Amniotic epithelial cell (primary cell): ENCODE measurements around the gene CHD5.

ENCODE experiments used
- DNase-seq: peaks from one replicate; pipeline ENCODE4 v3.0.0-alpha.2; 2010; ENCODE audit warnings: low read depth

CHD5 gene

DNA sequence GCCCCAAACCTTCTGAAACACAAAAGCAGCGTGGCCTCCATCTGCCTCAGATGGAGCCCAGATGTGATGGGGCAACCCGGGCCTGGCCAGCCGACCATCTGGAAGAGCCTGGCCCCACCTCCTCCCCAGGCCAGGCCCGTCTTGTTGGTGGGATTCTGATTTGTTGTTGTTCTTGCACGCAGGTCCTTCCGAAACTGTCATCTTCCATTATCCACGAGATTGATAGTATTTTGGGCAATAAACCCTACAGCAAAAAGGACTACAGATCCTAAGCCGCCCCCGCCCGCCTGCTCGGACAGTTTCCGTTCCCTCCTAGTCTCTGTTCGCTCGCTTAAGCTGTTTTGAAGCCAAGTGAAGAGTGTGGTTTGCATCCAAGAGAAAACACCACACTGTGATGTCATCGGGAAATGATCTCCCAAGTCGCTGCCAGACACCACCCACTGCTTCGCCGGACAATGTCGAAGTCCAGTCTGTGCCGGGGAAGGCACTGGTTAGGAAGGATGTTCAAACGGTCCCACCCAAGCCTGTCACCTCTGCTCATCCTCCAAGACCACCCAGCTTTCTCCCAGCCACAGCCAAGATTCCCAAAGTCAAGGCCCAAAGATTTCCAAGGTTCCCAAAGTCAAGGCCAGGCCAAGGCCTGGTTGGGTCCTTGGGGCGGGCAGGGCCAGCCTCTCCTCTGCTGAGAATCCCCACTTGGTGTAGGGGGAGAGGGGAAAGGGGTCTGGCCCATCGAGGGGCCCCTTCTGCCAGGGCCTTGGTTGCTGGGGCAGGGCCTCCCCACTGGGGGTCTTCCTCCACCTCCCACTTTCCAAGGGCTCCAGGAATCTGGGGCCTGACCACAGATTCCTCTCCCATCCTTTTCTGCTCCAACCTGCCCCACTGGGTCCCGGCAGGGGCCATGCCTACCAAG lies 81.6 kb downstream of the CHD5 start:
- DNase-seq, result no peak

DNA sequence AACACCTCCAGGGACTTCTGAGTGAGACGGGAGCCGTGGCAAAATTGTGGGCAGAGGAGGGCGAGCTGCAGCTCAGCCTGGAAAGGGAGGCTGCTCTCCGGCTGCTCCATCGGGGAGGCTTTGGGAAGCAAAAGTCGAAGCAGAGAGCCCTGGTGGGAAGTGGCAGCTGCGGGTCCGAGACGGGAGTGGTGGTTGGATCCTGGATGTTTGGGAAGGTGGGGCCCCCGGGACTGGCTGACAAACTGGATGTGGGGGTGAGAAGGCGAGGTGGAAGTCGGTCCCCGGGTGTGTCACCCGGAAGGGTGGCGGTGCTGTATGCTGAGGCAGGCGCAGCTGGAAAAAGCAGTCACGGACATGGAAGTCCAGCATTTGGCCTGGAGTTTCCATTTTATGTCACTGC lies 82.3 kb downstream of the CHD5 start:
- no peak for DNase-seq

GRCh38 chr1:6097117-6097595 lies 83.0 kb downstream of the CHD5 start:
- DNase-seq, result no peak

GRCh38 chr1:6096243-6097116 lies 83.6 kb downstream of the CHD5 start:
- no peak for DNase-seq

- DNase-seq, result no peak
Measured at GRCh38 chr1:6095511-6096242, 84.4 kb downstream of the CHD5 start.

DNA sequence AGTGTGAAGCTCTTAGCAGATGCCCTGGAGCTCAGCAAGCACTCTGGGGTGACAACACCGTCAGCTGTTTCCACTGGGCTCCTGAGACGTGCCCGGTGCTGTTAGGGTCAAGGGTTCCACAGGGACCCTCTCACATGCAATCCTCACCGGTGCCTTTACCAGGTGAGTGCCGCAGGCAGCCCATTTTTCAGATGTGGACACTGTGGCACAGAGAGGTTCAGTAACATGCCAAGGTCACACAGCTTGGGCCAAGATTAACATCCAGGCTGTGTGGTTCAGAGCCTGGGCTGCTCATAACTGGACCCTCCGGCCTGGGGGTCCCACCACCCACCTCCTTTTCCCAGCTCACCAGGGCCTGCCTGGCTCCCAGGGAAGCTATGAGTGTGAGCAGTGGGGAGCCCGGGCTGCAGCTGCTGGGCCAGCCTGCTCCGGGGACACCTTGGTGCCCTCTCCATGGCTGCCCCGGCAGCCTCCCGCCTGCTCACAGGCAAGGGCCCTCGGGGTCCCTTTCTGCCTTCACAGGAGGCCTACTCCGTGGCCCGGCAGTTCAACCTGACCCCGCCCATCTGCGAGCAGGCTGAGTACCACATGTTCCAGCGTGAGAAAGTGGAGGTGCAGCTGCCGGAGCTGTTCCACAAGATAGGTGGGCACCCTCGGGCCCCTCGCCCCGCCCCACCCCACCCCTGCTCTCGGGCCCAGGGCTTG lies 85.2 kb downstream of the CHD5 start:
- no peak for DNase-seq

DNA sequence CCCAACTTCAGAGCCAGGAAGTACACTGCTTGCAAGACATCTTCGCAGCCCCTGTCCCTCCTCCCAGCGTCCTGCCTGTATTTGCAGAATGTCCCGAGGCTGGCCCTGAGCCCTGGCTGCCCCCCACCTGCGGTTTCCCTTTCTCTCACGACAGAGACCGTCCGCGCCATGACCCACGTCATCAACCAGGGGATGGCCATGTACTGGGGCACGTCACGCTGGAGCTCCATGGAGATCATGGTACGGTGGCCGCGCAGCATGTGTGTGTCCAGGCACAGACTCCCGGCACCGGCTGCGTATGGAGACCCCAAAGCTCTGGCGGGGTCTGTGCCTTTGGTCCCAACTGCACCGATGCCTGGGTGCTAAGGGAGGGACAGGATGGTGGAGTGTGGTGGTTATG lies 85.9 kb downstream of the CHD5 start:
- DNase-seq, result no peak

DNA sequence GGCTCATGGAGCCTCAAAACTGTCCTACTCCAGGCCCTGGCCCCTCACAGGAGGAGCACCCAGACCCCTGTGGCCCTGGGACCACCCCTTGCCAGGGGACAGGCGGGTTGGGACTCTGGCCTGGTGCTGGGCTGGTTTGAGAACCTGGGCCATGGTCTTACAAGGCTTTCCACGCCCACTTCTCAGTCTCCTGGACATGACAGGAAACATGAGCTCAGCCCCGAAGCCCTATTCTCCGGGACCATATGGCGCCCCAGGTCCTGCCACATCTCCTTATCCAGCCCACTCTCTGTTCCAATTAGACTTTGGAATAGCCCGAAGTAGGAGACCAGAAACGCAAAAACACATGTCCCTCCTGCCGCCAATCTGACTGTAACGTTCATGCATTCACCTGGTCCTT lies 86.5 kb downstream of the CHD5 start:
- no peak for DNase-seq

- DNase-seq, result peak; percentile 46
Measured at GRCh38 chr1:6093071-6093470, 87.0 kb downstream of the CHD5 start.

- no peak for DNase-seq
Measured at GRCh38 chr1:6092211-6092610, 87.9 kb downstream of the CHD5 start.

DNA sequence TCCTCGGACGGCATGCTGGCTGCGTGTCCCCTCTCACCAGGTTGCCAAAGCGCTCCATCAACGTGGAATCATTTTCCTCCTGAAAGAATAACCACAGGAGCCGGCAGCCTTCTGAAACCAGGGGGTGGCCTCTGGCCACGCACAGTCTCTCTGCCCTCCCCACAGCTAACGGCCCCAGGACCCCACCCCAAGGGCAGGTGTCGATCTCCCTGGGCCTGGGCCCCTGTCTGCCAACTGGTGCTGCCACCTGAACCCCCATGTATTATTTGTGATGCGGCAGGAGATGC lies 88.4 kb downstream of the CHD5 start:
- DNase-seq, result no peak

DNA sequence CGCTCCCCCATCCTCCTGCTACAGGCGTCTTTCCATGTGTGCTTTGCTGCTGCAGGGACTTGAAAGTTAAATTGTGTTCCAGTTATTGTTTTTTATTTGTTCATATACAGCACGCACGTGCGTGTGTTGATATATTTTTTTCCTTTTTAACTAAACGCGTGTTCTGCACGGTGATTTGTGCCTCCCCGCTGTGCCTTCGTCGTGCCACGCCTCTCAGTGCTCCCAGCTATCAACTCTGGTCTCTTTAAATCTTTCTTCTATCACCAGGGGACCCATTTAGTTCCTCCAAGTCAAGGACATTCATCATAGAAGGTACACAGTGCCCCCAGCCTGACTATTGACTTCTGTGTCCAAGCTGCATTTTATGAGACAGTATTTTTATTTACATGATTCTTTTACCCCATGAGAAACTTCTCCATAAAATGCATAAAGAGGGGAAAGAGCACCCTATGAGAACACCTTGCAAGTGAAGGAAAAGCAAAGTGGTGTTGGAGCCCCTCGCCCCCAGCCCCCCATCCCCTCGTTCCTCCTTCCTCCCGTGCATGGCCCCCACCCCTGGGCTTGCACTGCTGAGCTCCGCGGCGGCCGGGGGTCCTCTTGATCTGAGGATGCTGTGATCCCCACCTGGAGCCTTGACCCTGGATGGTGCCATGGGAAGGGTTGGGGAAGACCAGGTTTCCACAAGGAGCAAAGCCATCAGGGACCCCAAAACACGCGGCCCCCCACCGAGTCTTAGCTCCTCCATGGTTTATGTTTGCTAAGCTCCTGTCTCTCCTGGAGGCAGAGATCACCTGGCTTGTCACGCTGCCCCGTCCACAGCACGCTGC lies 88.9 kb downstream of the CHD5 start:
- no peak for DNase-seq

- DNase-seq, result no peak
Measured at GRCh38 chr1:6090288-6090687, 89.8 kb downstream of the CHD5 start.

DNA sequence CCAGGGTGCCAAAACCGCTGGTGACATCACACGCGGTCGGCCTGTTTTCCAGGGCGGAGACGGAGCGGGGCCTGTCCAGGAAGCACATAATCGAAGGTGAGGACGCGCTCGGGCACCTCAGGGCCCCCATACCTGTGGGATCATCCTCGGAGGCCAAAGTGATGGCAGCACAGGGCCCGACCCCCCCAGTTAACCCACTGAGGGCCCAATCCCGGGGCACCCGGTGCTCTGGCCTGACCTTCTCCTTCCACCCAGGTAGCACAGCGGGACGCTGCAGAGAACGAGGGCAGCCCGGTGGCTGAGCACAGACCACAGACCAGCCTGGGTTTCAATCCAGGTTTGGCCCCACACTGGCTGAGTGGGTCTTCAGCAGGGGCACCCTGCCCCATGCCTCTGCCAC lies 91.2 kb downstream of the CHD5 start:
- no peak for DNase-seq

GRCh38 chr1:6087958-6088357 lies 92.2 kb downstream of the CHD5 start:
- DNase-seq, result no peak

- no peak for DNase-seq
Measured at GRCh38 chr1:6087377-6087772, 92.7 kb downstream of the CHD5 start.

GRCh38 chr1:6086762-6087376 lies 93.3 kb downstream of the CHD5 start:
- DNase-seq, result no peak

GRCh38 chr1:6086358-6086757 lies 93.8 kb downstream of the CHD5 start:
- no peak for DNase-seq

DNA sequence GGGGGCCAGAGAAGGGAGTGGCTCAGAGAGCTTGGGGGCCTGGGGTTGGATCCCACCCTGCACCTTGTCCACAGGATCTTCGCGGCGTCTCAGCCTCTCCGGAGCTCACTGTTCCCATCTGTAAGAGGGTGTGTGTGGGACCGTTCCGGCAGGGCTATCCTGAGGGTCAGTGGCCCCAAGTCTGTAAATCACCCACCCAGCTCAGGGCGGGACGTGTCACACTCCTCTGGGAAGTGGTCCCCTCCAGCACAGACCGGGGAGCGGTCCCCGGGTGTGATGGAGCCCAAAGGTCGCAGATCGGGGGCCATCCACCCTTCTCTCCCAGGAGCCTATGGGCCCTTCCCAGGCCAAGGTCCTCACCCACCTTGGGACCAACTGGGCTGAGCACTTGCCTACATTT lies 94.5 kb downstream of the CHD5 start:
- DNase-seq, result no peak

- no peak for DNase-seq
Measured at GRCh38 chr1:6084781-6085495, 95.2 kb downstream of the CHD5 start.
